ENCODE measurements around the gene ADGRB3.
"Not testable (repeated sequence)": the region's sequence is repeated elsewhere in the genome, so short reads cannot be mapped to it uniquely, and the experiment has no call there.

Gene ADGRB3

DNA sequence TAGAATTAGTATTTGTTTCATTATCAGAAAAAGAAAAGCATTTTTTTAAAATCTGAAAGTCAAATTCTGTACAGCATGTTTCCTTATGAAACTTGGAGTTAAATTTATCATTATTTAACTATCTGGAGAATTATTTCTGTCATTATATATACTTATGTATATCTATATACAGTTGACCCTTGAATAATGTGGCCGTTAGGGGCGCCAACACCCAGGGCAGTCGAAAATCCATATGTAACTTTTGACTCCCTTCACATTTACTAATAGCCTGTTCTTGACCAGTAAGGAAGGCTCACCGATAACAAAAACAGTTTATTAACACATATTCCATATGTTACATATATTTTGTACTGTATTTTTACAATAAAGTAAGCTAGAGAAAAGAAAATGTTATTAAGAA is 341.2 kb downstream of the ADGRB3 start:
- intact Hi-C loops (cut with DNase I; ENCODE audit: low total_unique reads): no loop called here
- TF ChIP-seq, protein P1, sequence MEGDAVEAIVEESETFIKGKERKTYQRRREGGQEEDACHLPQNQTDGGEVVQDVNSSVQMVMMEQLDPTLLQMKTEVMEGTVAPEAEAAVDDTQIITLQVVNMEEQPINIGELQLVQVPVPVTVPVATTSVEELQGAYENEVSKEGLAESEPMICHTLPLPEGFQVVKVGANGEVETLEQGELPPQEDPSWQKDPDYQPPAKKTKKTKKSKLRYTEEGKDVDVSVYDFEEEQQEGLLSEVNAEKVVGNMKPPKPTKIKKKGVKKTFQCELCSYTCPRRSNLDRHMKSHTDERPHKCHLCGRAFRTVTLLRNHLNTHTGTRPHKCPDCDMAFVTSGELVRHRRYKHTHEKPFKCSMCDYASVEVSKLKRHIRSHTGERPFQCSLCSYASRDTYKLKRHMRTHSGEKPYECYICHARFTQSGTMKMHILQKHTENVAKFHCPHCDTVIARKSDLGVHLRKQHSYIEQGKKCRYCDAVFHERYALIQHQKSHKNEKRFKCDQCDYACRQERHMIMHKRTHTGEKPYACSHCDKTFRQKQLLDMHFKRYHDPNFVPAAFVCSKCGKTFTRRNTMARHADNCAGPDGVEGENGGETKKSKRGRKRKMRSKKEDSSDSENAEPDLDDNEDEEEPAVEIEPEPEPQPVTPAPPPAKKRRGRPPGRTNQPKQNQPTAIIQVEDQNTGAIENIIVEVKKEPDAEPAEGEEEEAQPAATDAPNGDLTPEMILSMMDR (IDR thresholded peaks at IDR 0.05): no peak
- no peaks in the 10 kb centered on the region for H3K36me3 ChIP-seq
- no peak for DNase-seq
- no peaks in the 10 kb centered on the region for H3K4me1 ChIP-seq
- H3K27ac ChIP-seq: no peak overlapping the region
- no peaks in the 10 kb centered on the region for H3K9me3 ChIP-seq
- no peak overlapping the region for H3K4me3 ChIP-seq
- H3K27me3 ChIP-seq: no peaks in the 10 kb centered on the region

DNA sequence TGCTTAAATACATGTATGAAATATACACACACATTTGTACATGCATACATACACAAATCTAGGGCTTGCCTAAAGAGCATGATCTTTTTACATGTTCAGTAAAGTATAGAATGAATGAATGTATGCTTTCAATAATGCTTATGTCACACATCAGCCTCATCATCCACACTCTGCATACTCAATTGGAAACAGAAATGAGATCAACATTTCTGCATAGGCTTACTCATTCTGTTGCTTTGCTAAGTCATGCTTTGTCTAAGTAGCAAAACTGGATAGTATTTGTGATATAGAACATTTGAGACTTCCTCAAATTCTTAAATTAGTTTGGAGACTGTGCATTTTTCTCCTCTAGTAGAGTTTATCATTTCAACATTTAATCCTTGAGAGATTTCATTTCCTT is 343.3 kb downstream of the ADGRB3 start:
- Histone ChIP-seq H3K4me1 (no peaks in the 10 kb centered on the region), H3K27me3 (no peaks in the 10 kb centered on the region), H3K9me3 (no peaks in the 10 kb centered on the region), H3K27ac (no peak overlapping the region), H3K4me3 (no peak overlapping the region), H3K36me3 (no peaks in the 10 kb centered on the region)
- DNase-seq: no peak
- TF ChIP-seq, protein P1 (IDR thresholded peaks at IDR 0.05): no peak
- intact Hi-C loops (cut with DNase I; ENCODE audit: low total_unique reads): no loop called here

DNA sequence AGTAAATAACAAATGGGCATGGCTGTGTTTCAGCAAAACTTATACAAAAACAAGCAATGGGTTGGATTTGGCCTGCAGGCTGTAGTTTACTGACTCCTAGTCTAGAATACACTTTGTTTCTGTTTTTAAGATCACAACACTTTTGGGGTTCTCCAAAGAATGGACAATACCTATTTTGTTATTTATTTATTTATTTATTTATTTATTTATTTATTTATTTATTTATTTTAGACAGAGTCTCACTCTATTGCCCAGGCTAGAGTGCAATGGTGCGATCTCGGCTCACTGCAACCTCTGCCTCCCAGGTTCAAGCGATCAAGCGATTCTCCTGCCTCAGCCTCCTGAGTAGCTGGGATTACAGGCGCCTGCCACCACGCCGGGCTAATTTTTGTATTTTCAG is 346.6 kb downstream of the ADGRB3 start:
- H3K4me1 ChIP-seq; H3K27ac ChIP-seq; H3K36me3 ChIP-seq; H3K9me3 ChIP-seq; H3K4me3 ChIP-seq; intact Hi-C loops (cut with DNase I; ENCODE audit: low total_unique reads); H3K27me3 ChIP-seq; DNase-seq: not testable (repeated sequence)

DNA sequence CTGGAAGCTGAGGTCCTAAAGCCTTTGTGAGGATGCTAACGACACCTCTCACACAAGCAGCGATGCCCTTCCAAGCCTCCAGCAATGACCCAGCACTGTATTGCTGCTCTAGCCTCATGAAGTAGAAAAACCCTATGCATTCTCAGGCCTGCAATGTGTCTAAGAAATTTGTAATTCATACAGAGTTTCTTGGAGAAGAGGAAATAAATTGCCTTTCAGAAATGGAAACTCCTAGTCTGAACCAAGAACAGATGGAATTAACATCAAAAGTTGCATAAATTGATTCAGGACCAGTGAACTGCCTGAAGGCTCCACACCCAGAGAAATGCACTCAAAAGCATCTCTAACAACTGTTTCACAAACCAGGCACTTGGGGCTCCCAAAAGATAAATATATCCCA is 353.6 kb downstream of the ADGRB3 start:
- DNase-seq: no peak
- H3K4me3 ChIP-seq: no peak overlapping the region
- no peak overlapping the region for H3K27ac ChIP-seq
- intact Hi-C loops (cut with DNase I; ENCODE audit: low total_unique reads): no loop called here
- H3K36me3 ChIP-seq: no peaks in the 10 kb centered on the region
- no peaks in the 10 kb centered on the region for H3K27me3 ChIP-seq
- TF ChIP-seq, protein P1 (IDR thresholded peaks at IDR 0.05): no peak
- H3K9me3 ChIP-seq: no peaks in the 10 kb centered on the region
- H3K4me1 ChIP-seq: no peaks in the 10 kb centered on the region

DNA sequence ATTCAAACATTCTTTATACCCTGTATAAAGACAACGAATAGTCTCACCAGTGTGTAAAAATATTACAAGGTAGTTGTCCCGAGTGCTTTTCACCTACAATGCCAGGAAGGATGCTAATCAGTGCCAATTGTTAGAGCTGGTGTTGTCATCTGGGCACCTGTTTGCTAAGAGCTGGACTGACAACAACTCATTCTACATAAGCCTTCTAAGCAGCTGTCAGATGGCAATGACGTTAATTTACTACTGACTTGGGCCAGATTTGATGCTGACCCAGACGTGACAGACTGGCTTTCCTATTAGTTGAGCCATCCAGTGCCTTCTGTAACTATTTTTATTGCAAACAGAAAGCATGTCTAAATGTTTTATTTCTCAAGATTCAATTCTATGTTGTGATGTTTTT is 355.2 kb downstream of the ADGRB3 start:
- Histone ChIP-seq H3K4me1 (no peaks in the 10 kb centered on the region), H3K9me3 (no peaks in the 10 kb centered on the region), H3K36me3 (no peaks in the 10 kb centered on the region), H3K27ac (no peak overlapping the region), H3K4me3 (no peak overlapping the region), H3K27me3 (no peaks in the 10 kb centered on the region)
- TF ChIP-seq, protein P1 (IDR thresholded peaks at IDR 0.05): no peak
- intact Hi-C loops (cut with DNase I; ENCODE audit: low total_unique reads): no loop called here
- DNase-seq: no peak

DNA sequence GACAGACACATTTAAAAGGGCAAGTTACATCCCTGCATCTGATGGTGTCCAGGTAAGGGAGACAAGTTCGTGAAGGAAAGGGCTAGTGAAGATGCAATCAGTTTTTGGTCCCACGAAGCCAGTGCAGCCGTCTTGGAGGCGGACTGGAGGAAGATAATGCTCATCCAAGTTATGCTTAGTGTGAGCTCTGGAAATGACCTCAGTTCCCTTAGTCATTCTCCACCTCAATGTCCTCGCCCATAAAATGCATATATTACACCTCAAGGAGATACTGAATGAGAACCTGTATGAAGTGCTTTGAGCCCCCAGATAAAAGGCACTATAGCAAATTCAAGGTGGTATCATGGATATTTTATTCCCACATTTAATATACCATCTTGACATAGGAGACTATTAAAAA is 358.8 kb downstream of the ADGRB3 start:
- Histone ChIP-seq H3K27ac (no peak overlapping the region), H3K9me3 (no peaks in the 10 kb centered on the region), H3K4me1 (no peaks in the 10 kb centered on the region), H3K36me3 (no peaks in the 10 kb centered on the region), H3K27me3 (no peaks in the 10 kb centered on the region), H3K4me3 (no peak overlapping the region)
- TF ChIP-seq, protein P1 (IDR thresholded peaks at IDR 0.05): no peak
- DNase-seq: no peak
- intact Hi-C loops (cut with DNase I; ENCODE audit: low total_unique reads): no loop called here
